Loucy (cell line): ENCODE data around the gene HK1.
"Not testable (repeated sequence)": the region's sequence is repeated elsewhere in the genome, so short reads cannot be mapped to it uniquely, and the experiment has no call there.

Source experiments
- H2AFZ ChIP-seq: fragments of 200-600 bp; sonication (generic); 2 replicates; pipeline ENCODE4 v1.6.0; 2016; ENCODE audit warnings: antibody characterized with exemption, mild to moderate bottlenecking, low read length, moderate library complexity
- H3F3A ChIP-seq: fragments of 200-600 bp; 2 replicates; pipeline ENCODE4 v1.6.0; 2016; ENCODE audit warnings: antibody characterized with exemption, low read depth, mild to moderate bottlenecking
- H3K27me3 ChIP-seq: fragments of 200-600 bp; sonication (generic); 2 replicates; pipeline ENCODE4 v1.6.1; 2014; ENCODE audit warnings: low read length, mild to moderate bottlenecking; ENCODE audit not compliant: insufficient read depth, poor library complexity, severe bottlenecking
- H3K36me3 ChIP-seq: fragments of 200-600 bp; sonication (generic); 2 replicates; pipeline ENCODE4 v1.6.1; 2016; ENCODE audit warnings: low read length; ENCODE audit not compliant: insufficient read depth
- H3K4me1 ChIP-seq: fragments of 200-600 bp; sonication (generic); 2 replicates; pipeline ENCODE4 v1.5.1; 2014; ENCODE audit warnings: low read length, mild to moderate bottlenecking; ENCODE audit not compliant: insufficient read depth, poor library complexity, severe bottlenecking
- H3K4me2 ChIP-seq: fragments of 200-600 bp; sonication (generic); 2 replicates; pipeline ENCODE4 v1.6.0; 2014; ENCODE audit warnings: antibody characterized with exemption, low read length, low read depth, mild to moderate bottlenecking; ENCODE audit not compliant: poor library complexity, severe bottlenecking
- H3K4me3 ChIP-seq: fragments of 200-600 bp; sonication (generic); 2 replicates; pipeline ENCODE4 v1.5.1; 2014; ENCODE audit warnings: low read length, mild to moderate bottlenecking, mixed read lengths; ENCODE audit not compliant: poor library complexity, severe bottlenecking
- H3K79me2 ChIP-seq: fragments of 200-600 bp; sonication (generic); 2 replicates; pipeline ENCODE4 v1.6.1; 2014; ENCODE audit warnings: low read length; ENCODE audit not compliant: insufficient read depth
- H3K9ac ChIP-seq: fragments of 200-600 bp; sonication (generic); 2 replicates; pipeline ENCODE4 v1.6.0; 2014; ENCODE audit warnings: mild to moderate bottlenecking, low read depth, low read length, moderate library complexity; ENCODE audit not compliant: poor library complexity, severe bottlenecking
- H3K9me2 ChIP-seq: fragments of 200-600 bp; sonication (generic); replicated peaks from 2 replicates; pipeline ENCODE4 v1.6.1; 2016; ENCODE audit warnings: low read depth, low read length, mixed read lengths
- H3K9me3 ChIP-seq: fragments of 200-600 bp; sonication (generic); 2 replicates; pipeline ENCODE4 v1.6.1; 2014; ENCODE audit warnings: mild to moderate bottlenecking, antibody characterized with exemption, low read length, low read depth; ENCODE audit not compliant: insufficient read depth
- H4K20me1 ChIP-seq: fragments of 200-600 bp; sonication (generic); 2 replicates; pipeline ENCODE4 v1.6.0; 2014; ENCODE audit warnings: antibody characterized with exemption, low read length, mild to moderate bottlenecking; ENCODE audit not compliant: insufficient read depth, poor library complexity, severe bottlenecking
- EZH2phosphoT487 ChIP-seq: fragments of 200-600 bp; IDR thresholded peaks from 2 replicates; pipeline ENCODE4 v1.6.1; 2018; ENCODE audit warnings: antibody characterized with exemption, mild to moderate bottlenecking, moderate library complexity, borderline replicate concordance
- TF ChIP-seq, protein P1 (sequence below): fragments of 200-600 bp; sonication (generic); conservative IDR thresholded peaks from 2 replicates; pipeline ENCODE4 v1.5.1; 2014; ENCODE audit warnings: mild to moderate bottlenecking, antibody characterized with exemption, low read length

The HK1 gene

DNA sequence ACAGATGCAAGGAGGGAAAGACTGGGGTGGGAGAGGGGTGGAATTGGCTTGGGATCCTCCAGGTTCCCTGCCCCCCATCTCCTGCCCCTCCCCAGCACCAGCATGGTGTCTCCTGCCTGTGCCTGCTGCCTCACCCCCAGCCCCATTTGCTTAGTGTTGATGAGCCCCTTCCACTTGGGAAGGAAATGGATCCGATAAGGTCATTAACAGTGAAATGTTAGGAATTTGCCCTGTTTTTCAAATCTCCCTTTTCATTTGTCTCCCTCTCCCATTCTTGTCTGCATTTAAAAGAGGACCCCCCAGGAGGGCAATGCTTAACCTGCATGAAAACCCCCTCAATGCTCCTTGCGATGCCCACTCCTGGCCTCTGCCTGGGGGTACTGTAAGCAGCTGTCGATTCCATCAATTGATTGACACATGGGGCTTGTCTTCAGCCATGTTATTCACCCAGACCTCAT lies 51.5 kb downstream of the HK1 start:
- Histone ChIP-seq H3K4me2 (no peak overlapping the region), H4K20me1 (peaks cover 21% of the 10 kb centered on the region), H3K4me3 (no peak overlapping the region), H3K9ac (no peak overlapping the region), H2AFZ (no peak overlapping the region), H3K36me3 (peaks cover 3% of the 10 kb centered on the region; the same call in 1 of the 2 replicates), H3K9me3 (no peaks in the 10 kb centered on the region), H3K79me2 (peaks cover 100% of the 10 kb centered on the region), H3K27me3 (no peaks in the 10 kb centered on the region), H3K9me2 (no peaks in the 10 kb centered on the region), H3K4me1 (peaks cover 21% of the 10 kb centered on the region), H3F3A (no peaks in the 10 kb centered on the region)
- TF ChIP-seq EZH2phosphoT487: no peak

DNA sequence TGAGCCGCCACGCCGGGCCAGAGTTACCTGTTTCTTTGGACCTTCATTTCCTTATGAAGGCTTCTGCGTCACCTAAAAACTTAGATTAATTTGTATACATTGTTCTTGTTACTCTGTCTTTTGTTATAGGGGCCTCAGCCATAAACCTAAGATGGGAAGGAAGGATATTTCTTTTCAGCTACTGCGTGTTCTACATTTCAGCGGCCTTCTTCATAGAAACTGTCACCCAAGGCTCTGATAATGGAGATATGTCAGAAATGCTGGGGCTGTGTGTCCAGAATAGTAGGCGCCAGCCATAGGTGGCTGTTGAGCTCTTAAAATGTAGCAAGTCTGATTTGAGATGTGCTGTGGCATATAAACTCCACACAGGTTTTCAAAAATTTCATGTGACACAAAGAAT lies 52.9 kb downstream of the HK1 start:
- Histone ChIP-seq H3K4me1 (peaks cover 21% of the 10 kb centered on the region), H2AFZ (no peak overlapping the region), H3K4me2 (no peak overlapping the region), H4K20me1 (peaks cover 28% of the 10 kb centered on the region), H3K9me2 (no peaks in the 10 kb centered on the region), H3K36me3 (peaks cover 3% of the 10 kb centered on the region; the same call in 1 of the 2 replicates), H3F3A (no peaks in the 10 kb centered on the region), H3K9me3 (no peaks in the 10 kb centered on the region), H3K27me3 (no peaks in the 10 kb centered on the region), H3K9ac (no peak overlapping the region), H3K79me2 (peaks cover 100% of the 10 kb centered on the region), H3K4me3 (no peak overlapping the region)
- TF ChIP-seq, protein P1, sequence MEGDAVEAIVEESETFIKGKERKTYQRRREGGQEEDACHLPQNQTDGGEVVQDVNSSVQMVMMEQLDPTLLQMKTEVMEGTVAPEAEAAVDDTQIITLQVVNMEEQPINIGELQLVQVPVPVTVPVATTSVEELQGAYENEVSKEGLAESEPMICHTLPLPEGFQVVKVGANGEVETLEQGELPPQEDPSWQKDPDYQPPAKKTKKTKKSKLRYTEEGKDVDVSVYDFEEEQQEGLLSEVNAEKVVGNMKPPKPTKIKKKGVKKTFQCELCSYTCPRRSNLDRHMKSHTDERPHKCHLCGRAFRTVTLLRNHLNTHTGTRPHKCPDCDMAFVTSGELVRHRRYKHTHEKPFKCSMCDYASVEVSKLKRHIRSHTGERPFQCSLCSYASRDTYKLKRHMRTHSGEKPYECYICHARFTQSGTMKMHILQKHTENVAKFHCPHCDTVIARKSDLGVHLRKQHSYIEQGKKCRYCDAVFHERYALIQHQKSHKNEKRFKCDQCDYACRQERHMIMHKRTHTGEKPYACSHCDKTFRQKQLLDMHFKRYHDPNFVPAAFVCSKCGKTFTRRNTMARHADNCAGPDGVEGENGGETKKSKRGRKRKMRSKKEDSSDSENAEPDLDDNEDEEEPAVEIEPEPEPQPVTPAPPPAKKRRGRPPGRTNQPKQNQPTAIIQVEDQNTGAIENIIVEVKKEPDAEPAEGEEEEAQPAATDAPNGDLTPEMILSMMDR: no peak
- TF ChIP-seq EZH2phosphoT487: no peak

DNA sequence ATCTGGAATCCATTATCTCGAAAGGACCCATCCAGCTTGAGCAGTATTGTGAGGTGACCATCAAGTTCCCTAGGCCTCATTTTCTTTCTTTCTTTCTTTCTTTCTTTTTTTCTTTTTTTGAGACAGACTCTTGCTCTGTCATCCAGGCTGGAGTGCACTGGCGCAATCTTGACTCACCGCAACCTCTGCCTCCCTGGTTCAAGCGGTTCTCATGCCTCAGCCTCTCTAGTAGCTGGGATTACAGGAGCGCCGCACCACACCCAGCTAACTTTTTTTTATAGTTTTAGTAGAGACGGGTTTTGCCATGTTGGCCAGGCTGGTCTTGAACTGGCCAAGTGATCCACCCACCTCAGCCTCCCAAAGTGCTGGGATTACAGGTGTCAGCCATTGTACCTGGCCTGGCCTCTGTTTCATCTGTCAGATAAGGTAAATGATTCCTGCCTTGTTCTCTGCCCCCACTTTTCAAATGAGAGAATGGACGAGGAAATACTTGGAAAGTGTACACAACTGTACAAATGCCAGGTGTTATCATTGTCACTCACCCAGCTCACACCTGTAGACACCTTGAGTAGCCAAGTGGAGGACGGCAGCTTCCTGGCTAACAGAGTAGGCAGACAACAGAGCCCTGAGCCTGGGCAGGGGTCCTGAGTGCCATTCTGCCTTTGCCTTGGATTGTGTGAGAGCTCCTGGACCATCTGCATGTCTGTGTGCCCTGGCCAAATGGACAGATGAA lies 54.1 kb downstream of the HK1 start:
- Histone ChIP-seq H4K20me1 (peaks cover 19% of the 10 kb centered on the region), H3K79me2 (peaks cover 100% of the 10 kb centered on the region), H3K36me3 (peaks cover 3% of the 10 kb centered on the region; the same call in 1 of the 2 replicates), H3K9me3 (no peaks in the 10 kb centered on the region), H3K27me3 (no peaks in the 10 kb centered on the region), H3K9ac (no peak overlapping the region), H3F3A (0 out of 2 replicates have a peak, but pooled peaks cover 2% of the 10 kb centered on the region), H3K4me1 (peaks cover 19% of the 10 kb centered on the region), H3K9me2 (no peaks in the 10 kb centered on the region), H2AFZ (no peak overlapping the region), H3K4me2 (no peak overlapping the region), H3K4me3 (no peak overlapping the region)
- TF ChIP-seq, protein P1: no peak
- TF ChIP-seq EZH2phosphoT487: no peak

DNA sequence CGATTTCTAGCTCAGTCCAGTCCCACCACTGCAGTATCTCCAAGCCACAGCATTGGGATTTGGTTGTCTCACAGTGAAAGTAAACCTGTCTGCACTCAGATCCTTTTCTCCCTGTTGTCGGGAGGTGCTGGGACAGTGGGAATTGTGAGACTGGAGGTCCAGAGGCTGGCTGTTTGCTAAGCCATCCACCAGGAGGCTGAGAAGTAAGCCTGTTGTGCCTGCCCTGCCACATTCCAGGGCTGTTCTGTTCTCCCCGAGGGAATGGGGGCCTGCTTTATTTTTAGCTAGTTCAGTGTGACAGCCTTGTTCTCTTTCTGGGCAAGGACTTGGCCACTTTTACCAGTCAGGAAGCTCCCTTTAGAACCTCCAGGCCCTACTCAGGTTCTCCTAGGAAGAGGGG lies 54.9 kb downstream of the HK1 start:
- peaks cover 100% of the 10 kb centered on the region for H3K79me2 ChIP-seq
- peaks cover 17% of the 10 kb centered on the region for H3K4me1 ChIP-seq
- no peaks in the 10 kb centered on the region for H3K27me3 ChIP-seq
- no peak overlapping the region for H3K9ac ChIP-seq
- H3K9me3 ChIP-seq: no peaks in the 10 kb centered on the region
- H2AFZ ChIP-seq: no peak overlapping the region
- H3K4me3 ChIP-seq: no peak overlapping the region
- peaks cover 24% of the 10 kb centered on the region for H4K20me1 ChIP-seq
- H3K36me3 ChIP-seq: peaks cover 3% of the 10 kb centered on the region; the same call in 1 of the 2 replicates
- H3K4me2 ChIP-seq: no peak overlapping the region
- H3F3A ChIP-seq: 0 out of 2 replicates have a peak, but pooled peaks cover 2% of the 10 kb centered on the region
- no peaks in the 10 kb centered on the region for H3K9me2 ChIP-seq
- TF ChIP-seq, protein P1: no peak
- TF ChIP-seq EZH2phosphoT487: no peak

DNA sequence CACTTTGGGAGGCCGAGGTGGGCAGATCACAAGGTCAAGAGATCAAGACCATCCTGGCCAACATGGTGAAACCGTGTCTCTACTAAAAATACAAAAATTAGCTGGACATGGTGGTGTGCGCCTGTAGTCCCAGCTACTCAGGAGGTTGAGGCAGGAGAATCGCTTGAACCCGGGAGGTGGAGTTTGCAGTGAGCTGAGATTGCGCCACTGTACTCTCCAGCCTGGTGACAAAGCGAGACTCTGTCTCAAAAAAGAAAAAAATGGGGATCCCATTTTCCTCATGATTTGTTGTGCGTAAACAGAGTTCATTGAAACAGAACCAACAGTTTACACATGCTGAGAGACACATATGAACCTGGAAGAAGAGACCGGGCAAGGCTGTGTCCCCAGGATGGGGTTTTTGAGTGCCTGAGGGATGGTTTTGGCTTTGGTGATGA lies 55.6 kb downstream of the HK1 start:
- peaks cover 21% of the 10 kb centered on the region for H4K20me1 ChIP-seq
- not testable (repeated sequence) for H3K36me3 ChIP-seq, H3K4me2 ChIP-seq, H3K9me3 ChIP-seq, H3F3A ChIP-seq, H3K27me3 ChIP-seq, H2AFZ ChIP-seq, H3K9ac ChIP-seq, H3K4me3 ChIP-seq, H3K9me2 ChIP-seq
- peaks cover 12% of the 10 kb centered on the region for H3K4me1 ChIP-seq
- peaks cover 100% of the 10 kb centered on the region for H3K79me2 ChIP-seq
